ENCODE data around the gene FGF3.
"Not testable (repeated sequence)": the region's sequence is repeated elsewhere in the genome, so short reads cannot be mapped to it uniquely, and the experiment has no call there.

FGF3 gene

GRCh38 chr11:69765498-69765995, 53.7 kb downstream of the FGF3 start:
- H3K27me3 ChIP-seq (ENCODE audit: insufficient read depth, low read length, poor library complexity) = no peaks in the 10 kb centered on the region
- no peaks in the 10 kb centered on the region for H3K79me2 ChIP-seq (ENCODE audit: insufficient read depth, low read length)
- no peak overlapping the region for H3K4me2 ChIP-seq (ENCODE audit: insufficient read depth, low read length)
- no peak for DNase-seq
- H3K9me3 ChIP-seq (ENCODE audit: insufficient read depth, low read length, severe bottlenecking) = no peaks in the 10 kb centered on the region
- no peak overlapping the region for H3K4me3 ChIP-seq (ENCODE audit: low read depth in 1 of 2, low read length in 2 of 2)
- H3K4me1 ChIP-seq (ENCODE audit: insufficient read depth, low read length) = no peaks in the 10 kb centered on the region
- peaks cover 3% of the 10 kb centered on the region; the same call in 1 of the 2 replicates for H4K20me1 ChIP-seq (ENCODE audit: insufficient read depth, low read length)
- ATAC-seq (ENCODE audit: insufficient read depth, low read depth) = no peak
- no peak overlapping the region for H3K9ac ChIP-seq (ENCODE audit: low read depth, low read length)
- H3K36me3 ChIP-seq (ENCODE audit: insufficient read depth, low read length) = no peaks in the 10 kb centered on the region
- H2AFZ ChIP-seq (ENCODE audit: low read depth, low read length) = no peak overlapping the region
- no peak overlapping the region for H3K27ac ChIP-seq (ENCODE audit: low read length)
- TF ChIP-seq EZH2 (IDR thresholded peaks at IDR 0.05; ENCODE audit: borderline replicate concordance, low read depth, low read length, severe bottlenecking) (no peak), CTCF (IDR thresholded peaks at IDR 0.05; ENCODE audit: borderline replicate concordance, extremely low read depth, low read length, poor library complexity, severe bottlenecking) (no peak)

- H3K27me3 ChIP-seq (ENCODE audit: insufficient read depth, low read length, poor library complexity); H4K20me1 ChIP-seq (ENCODE audit: insufficient read depth, low read length); H2AFZ ChIP-seq (ENCODE audit: low read depth, low read length); H3K9me3 ChIP-seq (ENCODE audit: insufficient read depth, low read length, severe bottlenecking); DNase-seq; H3K36me3 ChIP-seq (ENCODE audit: insufficient read depth, low read length); ATAC-seq (ENCODE audit: insufficient read depth, low read depth); H3K27ac ChIP-seq (ENCODE audit: low read length); H3K9ac ChIP-seq (ENCODE audit: low read depth, low read length); H3K4me1 ChIP-seq (ENCODE audit: insufficient read depth, low read length); H3K79me2 ChIP-seq (ENCODE audit: insufficient read depth, low read length); H3K4me2 ChIP-seq (ENCODE audit: insufficient read depth, low read length); H3K4me3 ChIP-seq (ENCODE audit: low read depth in 1 of 2, low read length in 2 of 2): not testable (repeated sequence)
These were observed 54.3 kb downstream of the FGF3 start for GRCh38 chr11:69764918-69765317.

- H3K27me3 ChIP-seq (ENCODE audit: insufficient read depth, low read length, poor library complexity) = no peaks in the 10 kb centered on the region
- TF ChIP-seq EZH2 (IDR thresholded peaks at IDR 0.05; ENCODE audit: borderline replicate concordance, low read depth, low read length, severe bottlenecking) = no peak
- no peak for TF ChIP-seq CTCF (IDR thresholded peaks at IDR 0.05; ENCODE audit: borderline replicate concordance, extremely low read depth, low read length, poor library complexity, severe bottlenecking)
These were observed 58.9 kb downstream of the FGF3 start for GRCh38 chr11:69760319-69760718.

More at GRCh38 chr11:69760319-69760718, 58.9 kb downstream of the FGF3 start:
- H4K20me1 ChIP-seq (ENCODE audit: insufficient read depth, low read length) = peaks cover 3% of the 10 kb centered on the region; the same call in 1 of the 2 replicates
- no peak overlapping the region for H2AFZ ChIP-seq (ENCODE audit: low read depth, low read length)
- H3K79me2 ChIP-seq (ENCODE audit: insufficient read depth, low read length) = no peaks in the 10 kb centered on the region
- ATAC-seq (ENCODE audit: insufficient read depth, low read depth) (no peak), DNase-seq (no peak)
- no peak overlapping the region for H3K27ac ChIP-seq (ENCODE audit: low read length)
- no peaks in the 10 kb centered on the region for H3K4me1 ChIP-seq (ENCODE audit: insufficient read depth, low read length)
- no peak overlapping the region for H3K4me3 ChIP-seq (ENCODE audit: low read depth in 1 of 2, low read length in 2 of 2)
- H3K36me3 ChIP-seq (ENCODE audit: insufficient read depth, low read length) = no peaks in the 10 kb centered on the region
- H3K9ac ChIP-seq (ENCODE audit: low read depth, low read length) = no peak overlapping the region
- H3K9me3 ChIP-seq (ENCODE audit: insufficient read depth, low read length, severe bottlenecking) = no peaks in the 10 kb centered on the region
- no peak overlapping the region for H3K4me2 ChIP-seq (ENCODE audit: insufficient read depth, low read length)
